B cell (primary cell): ENCODE measurements around the gene RWDD2A. TPM values are rescaled to one million over a fixed set of nuclear protein-coding genes. Genes with fewer than 3 reads are reported as not detected.

Experiments
- ATAC-seq: fragments of 200-7000 bp; cut with Tn5 transposase; one replicate; pipeline ENCODE4 v1.10.0; 2021; ENCODE audit warnings: low read depth, mild to moderate bottlenecking, moderate number of reproducible peaks, moderate library complexity
- CTCF ChIA-PET: fragments of 350-600 bp; sonication (Branson Sonifier 250); formaldehyde crosslinking; loops from one replicate; lab custom pipeline; 2021; ENCODE audit warnings: antibody characterized with exemption, inconsistent platforms; lab: Charles Lee
- POLR2A ChIA-PET: fragments of 350-600 bp; sonication (Branson Sonifier 250); formaldehyde crosslinking; loops from one replicate; lab custom pipeline; 2021; ENCODE audit warnings: antibody characterized with exemption; lab: Charles Lee
- DNase-seq: peaks from one replicate; pipeline ENCODE4 v3.0.0; 2013
- H2AFZ ChIP-seq: 2 replicates; pipeline ENCODE4 v1.6.1; 2012; ENCODE audit warnings: mild to moderate bottlenecking, low read depth, low read length; ENCODE audit not compliant: insufficient read depth, poor library complexity, severe bottlenecking
- H3K27ac ChIP-seq, 2 donors: 1 replicate in 1 of 2; 2 replicates in 1 of 2; pipeline ENCODE4 v1.5.1; 2012 to 2013; ENCODE audit warnings: low read length in 2 of 2, mild to moderate bottlenecking in 2 of 2, moderate library complexity in 1 of 2
- H3K27me3 ChIP-seq, 4 experiments: fragments of 200-600 bp in 1 of 4; sonication (generic) in 1 of 4; replicated peaks in 1 of 4; 1 replicate in 2 of 4; 2 replicates in 2 of 4; pipeline versions ENCODE4 v1.6.1 to v1.7.0; 2013 to 2016; ENCODE audit warnings: low read length in 3 of 4, mild to moderate bottlenecking in 2 of 4, mixed read lengths in 1 of 4, moderate library complexity in 1 of 4; ENCODE audit not compliant: insufficient read depth in 4 of 4, control insufficient read depth in 3 of 4; ENCODE audit errors: control extremely low read depth in 1 of 4
- H3K36me3 ChIP-seq, 2 experiments: replicated peaks in 1 of 2; 1 replicate in 1 of 2; 2 replicates in 1 of 2; pipeline versions ENCODE4 v1.6.1 to v1.7.1; 2013; ENCODE audit warnings: low read length in 1 of 2; ENCODE audit not compliant: insufficient read depth in 2 of 2, control insufficient read depth in 1 of 2; ENCODE audit errors: control extremely low read depth in 1 of 2, extremely low read depth in 1 of 2
- H3K4me1 ChIP-seq, 2 donors: fragments of 200-600 bp in 1 of 2; sonication (generic) in 1 of 2; 1 replicate in 1 of 2; 2 replicates in 1 of 2; pipeline versions ENCODE4 v1.5.1 to v1.6.1; 2013 to 2017; ENCODE audit warnings: low read length in 2 of 2; ENCODE audit not compliant: control insufficient read depth in 2 of 2, insufficient read depth in 2 of 2
- H3K4me2 ChIP-seq: replicated peaks from 2 replicates; pipeline ENCODE3; 2012; ENCODE audit warnings: mild to moderate bottlenecking, low read depth, low read length; ENCODE audit not compliant: poor library complexity, severe bottlenecking
- H3K4me3 ChIP-seq, 5 experiments: fragments of 200-600 bp in 1 of 5; sonication (generic) in 1 of 5; 1 replicate in 3 of 5; 2 replicates in 2 of 5; pipeline versions ENCODE4 v1.5.1 to v1.7.0; 2011 to 2016; ENCODE audit warnings: low read length in 4 of 5, mild to moderate bottlenecking in 4 of 5, low read depth in 2 of 5, control low read depth in 1 of 5, moderate library complexity in 1 of 5; ENCODE audit not compliant: insufficient read depth in 1 of 5; ENCODE audit errors: control extremely low read depth in 1 of 5, extremely low read depth in 1 of 5
- H3K79me2 ChIP-seq: fragments of 200-600 bp; sonication (generic); one replicate; pipeline ENCODE4 v1.6.0; 2016; ENCODE audit warnings: low read length; ENCODE audit not compliant: control insufficient read depth, insufficient read depth
- H3K9ac ChIP-seq: fragments of 200-600 bp; sonication (generic); 2 replicates; pipeline ENCODE4 v1.6.1; 2017; ENCODE audit warnings: mild to moderate bottlenecking, low read length, moderate library complexity
- H3K9me3 ChIP-seq, 3 donors: one replicate each; pipeline versions ENCODE4 v1.6.1 to v1.7.1; 2013; ENCODE audit warnings: low read length in 2 of 3; ENCODE audit not compliant: control insufficient read depth in 2 of 3, insufficient read depth in 1 of 3; ENCODE audit errors: control extremely low read depth in 1 of 3
- H4K20me1 ChIP-seq: 2 replicates; pipeline ENCODE4 v1.6.0; 2012; ENCODE audit warnings: mild to moderate bottlenecking, low read length; ENCODE audit not compliant: insufficient read depth, control insufficient read depth, poor library complexity, severe bottlenecking
- H3K27ac Mint-ChIP-seq: one replicate; pipeline ENCODE4 v1.8.0; 2021; ENCODE audit warnings: mixed read lengths
- H3K27me3 Mint-ChIP-seq: one replicate; pipeline ENCODE4 v1.8.0; 2021; ENCODE audit warnings: mixed read lengths
- H3K4me1 Mint-ChIP-seq: one replicate; pipeline ENCODE4 v1.8.0; 2021; ENCODE audit warnings: mixed read lengths
- H3K4me3 Mint-ChIP-seq: one replicate; pipeline ENCODE4 v1.8.0; 2021; ENCODE audit warnings: mixed read lengths
- H3K9me3 Mint-ChIP-seq: one replicate; pipeline ENCODE4 v1.8.0; 2022; ENCODE audit warnings: mixed read lengths; ENCODE audit not compliant: insufficient read depth
- CTCF ChIP-seq: fragments of 200-600 bp; IDR thresholded peaks from one replicate; pipeline ENCODE4 v1.8.0; 2022; ENCODE audit warnings: antibody characterized with exemption, mild to moderate bottlenecking
- EZH2 ChIP-seq: IDR thresholded peaks from 2 replicates; pipeline ENCODE4 v1.6.1; 2012; ENCODE audit warnings: borderline replicate concordance, low read depth, mild to moderate bottlenecking, moderate library complexity, low read length; ENCODE audit not compliant: insufficient read depth, poor library complexity, severe bottlenecking
- WGBS: methylation state at CpG from one replicate; pipeline ENCODE4 v1.1.5; 2013; ENCODE audit warnings: missing lambda C conversion rate; ENCODE audit not compliant: insufficient coverage; 5-methylcytosine and 5-hydroxymethylcytosine counted together
- intact Hi-C: fragments of 100-400 bp; cut with micrococcal nuclease; formaldehyde crosslinking; loops from one replicate; pipeline ENCODE4 v1.10.0; 2022
- polyA plus RNA-seq: library from polyadenylated mRNA; depleted of rRNA; stranded (reverse); fragments of >200 nt; gene quantifications from 2 replicates; pipeline ENCODE4 v1.2.3, GENCODE V29; 2012
- total RNA-seq, 2 donors: library from RNA; stranded (reverse); fragments of 120-200 nt in 1 of 2; gene quantifications; 1 replicate in 1 of 2; 2 replicates in 1 of 2; pipeline versions ENCODE4 v1.2.3 to v1.2.4, GENCODE V29; 2013 to 2022

The RWDD2A gene
- total and polyA plus RNA-seq, 2 donors (not counting 1 experiment from before 2014, with no cell fraction given), result 1.5 to 2.9 TPM

GRCh38 chr6:83169106-83169505, 24.1 kb upstream of the RWDD2A start:
- no peak for TF ChIP-seq CTCF
- TF ChIP-seq EZH2, result no peak
- Mint-ChIP-seq H3K4me1 (no peaks in the 10 kb centered on the region), H3K9me3 (no peaks in the 10 kb centered on the region), H3K27ac (no peak overlapping the region), H3K4me3 (no peak overlapping the region), H3K27me3 (no peaks in the 10 kb centered on the region)
- Histone ChIP-seq H3K4me1 (no peaks in the 10 kb centered on the region), H3K9me3 (no peaks in the 10 kb centered on the region), H2AFZ (no peak overlapping the region), H3K9ac (no peak overlapping the region), H3K4me3 (no peak overlapping the region), H3K27ac (no peak overlapping the region), H3K27me3 (no peaks in the 10 kb centered on the region), H3K79me2 (no peaks in the 10 kb centered on the region), H3K36me3 (peaks cover 6 to 79% of the 10 kb centered on the region in 2 experiments), H4K20me1 (no peaks in the 10 kb centered on the region), H3K4me2 (no peak overlapping the region)
- CTCF ChIA-PET, result interaction anchor here (1.6 kb wide), 1 partner anchor 103 kb away, joined by 4 read pairs; the partner anchor contains the start of gene UBE3D
- ATAC-seq (no peak), DNase-seq (no peak)
- intact Hi-C loops, result no loop called here
- POLR2A ChIA-PET, result no interaction called here

- H3K4me3 ChIP-seq, result no peak overlapping the region
- ChIA-PET CTCF (interaction anchor here (1.3 to 1.6 kb wide), 2 partner anchors 102 to 104 kb away, joined by 3 to 4 read pairs; partner anchors contain the start of genes DOP1A and UBE3D), POLR2A (no interaction called here)
- H2AFZ ChIP-seq, result no peak overlapping the region
- no peaks in the 10 kb centered on the region for H3K9me3 Mint-ChIP-seq
- H3K4me1 ChIP-seq, result no peaks in the 10 kb centered on the region
- no peak overlapping the region for H3K27ac ChIP-seq
- no peaks in the 10 kb centered on the region for H3K27me3 ChIP-seq
- H3K9ac ChIP-seq, result no peak overlapping the region
- no peak overlapping the region for H3K4me3 Mint-ChIP-seq
- no peaks in the 10 kb centered on the region for H3K9me3 ChIP-seq
- no peaks in the 10 kb centered on the region for H3K27me3 Mint-ChIP-seq
- no peaks in the 10 kb centered on the region for H3K79me2 ChIP-seq
- H4K20me1 ChIP-seq, result no peaks in the 10 kb centered on the region
- ATAC-seq (no peak), DNase-seq (no peak)
- no peak overlapping the region for H3K27ac Mint-ChIP-seq
- H3K4me2 ChIP-seq, result no peak overlapping the region
- WGBS, result no CpG with 5 or more reads among the region's 1 CpG
- peaks cover 6 to 76% of the 10 kb centered on the region in 2 experiments for H3K36me3 ChIP-seq
- TF ChIP-seq EZH2 (no peak), CTCF (no peak)
- H3K4me1 Mint-ChIP-seq, result no peaks in the 10 kb centered on the region
- intact Hi-C loops, result no loop called here
Observed at GRCh38 chr6:83169511-83169910, 23.6 kb upstream of the RWDD2A start.
